K562 (cell line): ENCODE measurements around the gene CTXND1. TPM values are rescaled to one million over a fixed set of nuclear protein-coding genes. Genes with fewer than 3 reads are reported as not detected.

Experiments used
- ATAC-seq: fragments of 200-7000 bp; cut with Tn5 transposase; 3 replicates; pipeline ENCODE4 v1.9.1; 2020; ENCODE audit warnings: moderate library complexity
- BruUV-seq: library from RNA; stranded (reverse); fragments of 400-500 nt; replicated peaks from 2 replicates; lab custom pipeline; 2021; lab: Mats Ljungman, UMichigan
- CTCF ChIA-PET: fragments of 300-600 bp; formaldehyde crosslinking; extraction: SDS; loops from one replicate; lab custom pipeline; 2021; ENCODE audit warnings: low intra/inter-chr PET ratio; lab: Yijun Ruan, JAX
- POLR2A ChIA-PET: fragments of 300-600, 350-650 bp; sonication (Branson Sonifier 250); formaldehyde crosslinking; extraction: SDS; loops from one replicate; lab custom pipeline; 2021; ENCODE audit warnings: antibody characterized with exemption, inconsistent platforms; lab: Yijun Ruan, JAX
- DNase-seq, 4 experiments: peaks; one replicate each; pipeline versions ENCODE4 v3.0.0 to v3.0.0-alpha.2; 2011 to 2018; ENCODE audit warnings: low spot score in 3 of 4, mixed read lengths in 3 of 4; ENCODE audit errors: extremely low read depth in 1 of 4
- FAIRE-seq: peaks from 2 replicates; lab custom pipeline; 2011; peaks lifted over from hg19 to GRCh38; lab: Jason Lieb, UNC
- H2AFZ ChIP-seq: 2 replicates; pipeline ENCODE4 v1.6.0; 2011; ENCODE audit warnings: low read depth, low read length, control low read depth, inconsistent platforms
- H3K27ac ChIP-seq: fragments of 200-600 bp; 3 replicates; pipeline ENCODE4 v1.8.0; 2011; ENCODE audit warnings: low read depth, mild to moderate bottlenecking, control low read depth, inconsistent platforms, low read length, moderate library complexity, mixed read lengths; ENCODE audit errors: extremely low read depth
- H3K27me3 ChIP-seq, 2 experiments: fragments of 300-600 bp in 1 of 2; 2 replicates in 1 of 2; 3 replicates in 1 of 2; pipeline versions ENCODE4 v1.6.0 to v1.8.0; 2011; ENCODE audit warnings: inconsistent platforms in 2 of 2, low read length in 2 of 2, mild to moderate bottlenecking in 1 of 2, mixed read lengths in 1 of 2, moderate library complexity in 1 of 2; ENCODE audit not compliant: control insufficient read depth in 2 of 2, insufficient read depth in 2 of 2
- H3K36me3 ChIP-seq: fragments of 300-600 bp; 3 replicates; pipeline ENCODE4 v1.8.0; 2011; ENCODE audit warnings: mild to moderate bottlenecking, low read length, inconsistent platforms; ENCODE audit not compliant: control insufficient read depth, insufficient read depth
- H3K4me1 ChIP-seq, 2 experiments: fragments of 200-600 bp in 1 of 2; replicated peaks in 1 of 2; 2 replicates in 1 of 2; 3 replicates in 1 of 2; pipeline versions ENCODE4 v1.5.1 to v1.8.0; 2011; ENCODE audit warnings: inconsistent platforms in 2 of 2, low read length in 2 of 2, mild to moderate bottlenecking in 1 of 2, mixed read lengths in 1 of 2, moderate library complexity in 1 of 2; ENCODE audit not compliant: control insufficient read depth in 2 of 2, insufficient read depth in 2 of 2
- H3K4me2 ChIP-seq: 2 replicates; pipeline ENCODE4 v1.6.1; 2011; ENCODE audit warnings: low read length, control low read depth, inconsistent platforms, mixed read lengths; ENCODE audit not compliant: insufficient read depth
- H3K4me3 ChIP-seq: fragments of 200-600 bp; sonication (generic), shearing (Covaris generic); 2 replicates; pipeline ENCODE4 v1.5.1; 2016; ENCODE audit warnings: control low read depth, inconsistent platforms
- H3K79me2 ChIP-seq: fragments of 200-600 bp; 3 replicates; pipeline ENCODE4 v1.8.0; 2011; ENCODE audit warnings: low read length, inconsistent platforms; ENCODE audit not compliant: control insufficient read depth, insufficient read depth
- H3K9ac ChIP-seq, 2 experiments: 2 replicates each; pipeline versions ENCODE4 v1.6.0 to v1.6.1; 2011; ENCODE audit warnings: low read depth in 2 of 2, low read length in 2 of 2, control low read depth in 1 of 2, inconsistent platforms in 1 of 2, mild to moderate bottlenecking in 1 of 2, mixed read lengths in 1 of 2; ENCODE audit not compliant: insufficient read depth in 1 of 2
- H3K9me1 ChIP-seq: one replicate; pipeline ENCODE4 v1.6.0; 2011; ENCODE audit warnings: inconsistent platforms, mild to moderate bottlenecking, low read length, moderate library complexity; ENCODE audit not compliant: control insufficient read depth, insufficient read depth
- H3K9me3 ChIP-seq: replicated peaks from 2 replicates; pipeline ENCODE4 v1.5.1; 2011; ENCODE audit warnings: low read depth, low read length, inconsistent platforms; ENCODE audit not compliant: control insufficient read depth, insufficient read depth
- H4K20me1 ChIP-seq: replicated peaks from 2 replicates; pipeline ENCODE4 v1.6.1; 2011; ENCODE audit warnings: low read length, inconsistent platforms, mixed read lengths; ENCODE audit not compliant: control insufficient read depth, insufficient read depth
- ARID4B ChIP-seq: sonication (generic); formaldehyde crosslinking; IDR thresholded peaks from 2 replicates; pipeline ENCODE4 v1.8.0; 2022; ENCODE audit warnings: mild to moderate bottlenecking, missing genetic modification reagents
- WGBS: fragments of 100-300 bp; shearing (Covaris generic); methylation state at CpG from one replicate; pipeline ENCODE4 v1.1.6; 2016; ENCODE audit warnings: low coverage, mixed read lengths; ENCODE audit not compliant: insufficient coverage; ENCODE audit errors: missing lambda C conversion rate; 5-methylcytosine and 5-hydroxymethylcytosine counted together
- in situ Hi-C: fragments of 300-500 bp; cut with MboI; formaldehyde crosslinking; loops from 4 replicates; pipeline ENCODE4 v1.15.0; 2018; ENCODE audit warnings: inconsistent platforms, mixed read lengths
- intact Hi-C: fragments of 100-400 bp; cut with micrococcal nuclease; formaldehyde crosslinking; loops from 2 replicates; pipeline ENCODE4 v1.14.2; 2022
- polyA plus RNA-seq, 8 experiments: library from polyadenylated mRNA; depleted of rRNA in 4 of 8; stranded (reverse) in 5 of 8; unstranded in 3 of 8; fragments of >200 nt; fragmentation: Nextera tagmentation in 2 of 8; fragmentation: Illumina TruSeq in 1 of 8; extraction: Ambion mirVana in 2 of 8; extraction: Trizol in 1 of 8; gene quantifications; 2 replicates each; pipeline versions ENCODE4 v1.2.1 to v1.2.3, GENCODE V29; 2011 to 2014; ENCODE audit warnings: inconsistent platforms in 1 of 8, missing spikeins in 1 of 8
- total RNA-seq, 7 experiments: library from RNA; depleted of rRNA in 6 of 7; stranded (reverse); fragments of >200 nt in 6 of 7; fragmentation: Illumina TruSeq in 2 of 7; extraction: Trizol in 2 of 7; gene quantifications; 2 replicates each; pipeline versions ENCODE4 v1.2.1 to v1.2.3, GENCODE V29; 2011 to 2021; ENCODE audit warnings: low replicate concordance in 1 of 7

CTXND1 gene
- total and polyA plus RNA-seq, 9 of the 15 experiments (the other 6 are each of a cell fraction or from before 2014, with no cell fraction given) = 0.04 TPM; not detected in 7

GRCh38 chr15:80272987-80273386 lies 21.0 kb upstream of the CTXND1 start:
- H3K9me1 ChIP-seq = no peaks in the 10 kb centered on the region

More at GRCh38 chr15:80272987-80273386, 21.0 kb upstream of the CTXND1 start:
- BruUV-seq = no TSS peak
- no peak overlapping the region for H3K4me3 ChIP-seq
- intact Hi-C loops (no loop called here), in situ Hi-C loops (no loop called here)
- no peak overlapping the region for H3K4me2 ChIP-seq
- no peak for TF ChIP-seq ARID4B (CRISPR knock-in tag)
- no peak overlapping the region for H2AFZ ChIP-seq
- H3K36me3 ChIP-seq = no peaks in the 10 kb centered on the region
- H3K9me3 ChIP-seq = no peaks in the 10 kb centered on the region
- peaks cover 0 to 8% of the 10 kb centered on the region in 2 experiments; a peak in 2 of 5 replicates for H3K27me3 ChIP-seq
- DNase-seq (no peak), ATAC-seq (no peak), FAIRE-seq (no peak)
- H3K79me2 ChIP-seq = no peaks in the 10 kb centered on the region
- no peak overlapping the region for H3K9ac ChIP-seq
- H3K4me1 ChIP-seq = no peaks in the 10 kb centered on the region
- POLR2A ChIA-PET = interaction anchor here (0.5 kb wide), 2 partner anchors 143 to 237 kb away, joined by 3 read pairs; no protein-coding TSS in a partner anchor
- CTCF ChIA-PET = no interaction called here
- 0% methylated on average over 2 of the region's 2 CpGs for WGBS
- no peaks in the 10 kb centered on the region for H4K20me1 ChIP-seq
- no peak overlapping the region for H3K27ac ChIP-seq
